ENCODE data around the gene OR10T2.

DNA sequence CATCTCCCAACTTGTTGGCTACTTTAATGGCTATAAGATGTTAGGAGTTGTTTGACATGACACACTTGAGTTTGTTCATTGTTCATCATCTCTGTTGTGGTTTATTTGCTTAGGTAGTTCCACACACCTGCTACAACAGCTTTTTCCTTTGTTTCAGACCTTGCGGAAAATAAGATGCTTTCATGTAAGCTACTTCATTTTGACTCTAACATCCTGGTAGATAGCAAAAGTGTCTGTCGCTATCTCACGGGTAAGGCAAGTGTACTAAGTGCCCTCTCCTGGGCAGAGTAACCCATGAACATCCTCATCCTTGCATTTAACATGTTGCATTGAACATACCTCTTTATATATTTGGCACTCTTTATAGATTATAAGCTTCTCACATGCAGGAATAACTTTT lies 1.6 kb upstream of the OR10T2 start:
- TF ChIP-seq, protein P1, sequence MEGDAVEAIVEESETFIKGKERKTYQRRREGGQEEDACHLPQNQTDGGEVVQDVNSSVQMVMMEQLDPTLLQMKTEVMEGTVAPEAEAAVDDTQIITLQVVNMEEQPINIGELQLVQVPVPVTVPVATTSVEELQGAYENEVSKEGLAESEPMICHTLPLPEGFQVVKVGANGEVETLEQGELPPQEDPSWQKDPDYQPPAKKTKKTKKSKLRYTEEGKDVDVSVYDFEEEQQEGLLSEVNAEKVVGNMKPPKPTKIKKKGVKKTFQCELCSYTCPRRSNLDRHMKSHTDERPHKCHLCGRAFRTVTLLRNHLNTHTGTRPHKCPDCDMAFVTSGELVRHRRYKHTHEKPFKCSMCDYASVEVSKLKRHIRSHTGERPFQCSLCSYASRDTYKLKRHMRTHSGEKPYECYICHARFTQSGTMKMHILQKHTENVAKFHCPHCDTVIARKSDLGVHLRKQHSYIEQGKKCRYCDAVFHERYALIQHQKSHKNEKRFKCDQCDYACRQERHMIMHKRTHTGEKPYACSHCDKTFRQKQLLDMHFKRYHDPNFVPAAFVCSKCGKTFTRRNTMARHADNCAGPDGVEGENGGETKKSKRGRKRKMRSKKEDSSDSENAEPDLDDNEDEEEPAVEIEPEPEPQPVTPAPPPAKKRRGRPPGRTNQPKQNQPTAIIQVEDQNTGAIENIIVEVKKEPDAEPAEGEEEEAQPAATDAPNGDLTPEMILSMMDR (IDR thresholded peaks at IDR 0.05), result no peak
- no peak for TF ChIP-seq POLR2A (IDR thresholded peaks at IDR 0.05)

All from esophagus squamous epithelium (tissue), 4 donors.